Stimulated activated CD8-positive, alpha-beta memory T cell treated with anti-CD3 and anti-CD28 coated beads, Interleukin-4, amount 100 ng/mL, for 48 hours (primary cell): Measurements from ENCODE around the gene SMIM28.
"Not testable (repeated sequence)": the region's sequence is repeated elsewhere in the genome, so short reads cannot be mapped to it uniquely, and the experiment has no call there.

Source experiments
- DNase-seq: peaks from one replicate; pipeline ENCODE4 v3.0.0-alpha.2; 2020

SMIM28 gene

GRCh38 chr6:138377844-138378243, at the start of gene SMIM28:
Gene SMIM28, plus strand, starts transcription at chr6:138377905. Its CDS starts 168 bp downstream, at chr6:138378073.
- DNase-seq, result no peak

GRCh38 chr6:138328210-138328609, 49.5 kb upstream of the SMIM28 start:
- no peak for DNase-seq

- DNase-seq, result no peak
These were observed 46.9 kb upstream of the SMIM28 start for GRCh38 chr6:138330763-138331162.

GRCh38 chr6:138331444-138331843, 46.3 kb upstream of the SMIM28 start:
- DNase-seq, result no peak

- DNase-seq, result no peak
These were observed 45.7 kb upstream of the SMIM28 start for GRCh38 chr6:138331984-138332383.

DNA sequence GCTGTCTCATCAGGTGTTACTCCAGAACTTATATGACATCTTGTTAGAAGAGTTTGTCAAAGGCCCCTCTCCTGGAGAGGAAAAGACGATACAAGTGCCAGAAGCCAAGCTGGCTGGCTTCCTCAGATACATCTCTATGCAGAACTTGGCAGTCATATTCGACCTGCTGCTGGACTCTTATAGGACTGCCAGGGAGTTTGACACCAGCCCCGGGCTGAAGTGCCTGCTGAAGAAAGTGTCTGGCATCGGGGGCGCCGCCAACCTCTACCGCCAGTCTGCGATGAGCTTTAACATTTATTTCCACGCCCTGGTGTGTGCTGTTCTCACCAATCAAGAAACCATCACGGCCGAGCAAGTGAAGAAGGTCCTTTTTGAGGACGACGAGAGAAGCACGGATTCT, 43.7 kb upstream of the SMIM28 start:
- DNase-seq, result no peak

DNA sequence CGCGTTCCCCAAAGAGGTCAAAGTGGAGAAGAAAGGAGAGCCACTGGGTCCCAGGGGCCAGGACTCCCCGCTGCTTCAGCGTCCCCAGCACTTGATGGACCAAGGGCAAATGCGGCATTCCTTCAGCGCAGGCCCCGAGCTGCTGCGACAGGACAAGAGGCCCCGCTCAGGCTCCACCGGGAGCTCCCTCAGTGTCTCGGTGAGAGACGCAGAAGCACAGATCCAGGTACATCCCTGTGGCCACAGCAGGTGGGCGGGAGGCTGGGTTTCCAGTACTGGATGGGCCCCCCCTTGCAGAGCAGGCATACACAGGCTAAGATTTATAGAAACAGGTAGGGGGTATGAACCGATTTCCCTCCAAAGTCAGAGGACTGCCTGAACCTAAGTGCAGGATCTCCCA, 42.7 kb upstream of the SMIM28 start:
- no peak for DNase-seq

DNA sequence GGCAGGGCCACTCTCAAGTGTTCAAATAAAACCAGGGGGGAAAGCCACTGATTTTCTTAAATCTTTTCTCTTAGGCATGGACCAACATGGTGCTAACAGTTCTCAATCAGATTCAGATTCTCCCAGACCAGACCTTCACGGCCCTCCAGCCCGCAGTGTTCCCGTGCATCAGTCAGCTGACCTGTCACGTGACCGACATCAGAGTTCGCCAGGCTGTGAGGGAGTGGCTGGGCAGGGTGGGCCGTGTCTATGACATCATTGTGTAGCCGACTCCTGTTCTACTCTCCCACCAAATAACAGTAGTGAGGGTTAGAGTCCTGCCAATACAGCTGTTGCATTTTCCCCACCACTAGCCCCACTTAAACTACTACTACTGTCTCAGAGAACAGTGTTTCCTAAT, 41.5 kb upstream of the SMIM28 start:
- no peak for DNase-seq

GRCh38 chr6:138337076-138337475, 40.6 kb upstream of the SMIM28 start:
- no peak for DNase-seq

DNA sequence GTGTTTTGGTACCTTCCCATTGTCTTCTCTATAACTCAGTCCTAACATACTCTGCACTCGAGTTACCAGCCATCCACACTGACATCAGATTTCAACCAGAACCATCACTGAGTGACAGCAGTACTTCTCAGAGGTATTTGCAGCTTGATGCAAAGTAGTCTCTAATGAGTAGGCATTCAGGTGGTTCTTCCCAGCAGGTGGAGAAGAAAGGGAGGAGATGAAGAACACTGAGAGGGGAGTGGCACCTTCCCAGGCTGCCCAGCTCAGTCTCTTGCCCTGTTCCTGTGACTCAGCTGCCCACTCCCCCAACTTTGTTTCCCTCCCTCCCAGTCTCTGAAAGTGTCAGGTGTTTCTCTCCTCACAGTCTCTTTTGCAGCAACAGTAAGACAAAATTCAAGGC, 38.7 kb upstream of the SMIM28 start:
- no peak for DNase-seq

GRCh38 chr6:138341176-138341575, 36.5 kb upstream of the SMIM28 start:
- no peak for DNase-seq

DNA sequence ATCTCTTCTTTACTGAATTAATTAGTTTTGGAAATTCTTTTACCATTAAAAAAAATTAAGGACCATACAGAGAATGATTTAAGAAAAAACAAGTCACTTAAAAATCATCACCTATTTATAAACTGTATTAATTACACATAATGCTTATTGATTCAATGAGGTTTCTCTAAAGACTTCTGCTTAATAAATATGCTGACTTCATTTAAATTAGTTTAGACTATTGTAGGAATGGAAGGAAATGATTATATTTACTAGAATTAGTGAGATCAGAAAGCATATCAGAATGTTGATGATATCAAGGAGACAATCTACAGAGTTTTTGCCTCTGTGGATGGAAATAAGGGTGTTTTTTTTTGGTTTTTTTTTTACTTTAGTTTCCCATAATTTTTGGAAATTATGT, 34.6 kb upstream of the SMIM28 start:
- no peak for DNase-seq

- no peak for DNase-seq
These were observed 32.0 kb upstream of the SMIM28 start for GRCh38 chr6:138345565-138346285.

- no peak for DNase-seq
These were observed 31.2 kb upstream of the SMIM28 start for GRCh38 chr6:138346302-138347195.

- no peak for DNase-seq
These were observed 29.8 kb upstream of the SMIM28 start for GRCh38 chr6:138347864-138348263.

GRCh38 chr6:138349891-138350290, 27.8 kb upstream of the SMIM28 start:
- no peak for DNase-seq

GRCh38 chr6:138357928-138358327, 19.8 kb upstream of the SMIM28 start:
- DNase-seq, result no peak

DNA sequence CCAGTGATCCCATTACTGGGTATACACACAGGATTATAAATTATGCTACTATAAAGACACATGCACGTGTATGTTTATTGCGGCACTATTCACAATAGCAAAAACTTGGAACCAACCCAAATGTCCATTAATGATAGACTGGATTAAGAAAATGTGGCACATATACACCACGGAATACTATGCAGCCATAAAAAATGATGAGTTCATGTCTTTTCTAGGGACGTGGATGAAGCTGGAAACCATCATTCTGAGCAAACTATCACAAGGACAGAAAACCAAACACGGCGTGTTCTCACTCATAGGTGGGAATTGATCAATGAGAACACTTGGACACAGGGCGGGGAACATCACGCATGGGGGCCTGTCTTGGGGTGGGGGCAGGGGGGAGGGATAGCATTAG, 9.0 kb upstream of the SMIM28 start:
- DNase-seq, result not testable (repeated sequence)

- DNase-seq, result no peak
These were observed 6.9 kb upstream of the SMIM28 start for GRCh38 chr6:138370631-138371451.

DNA sequence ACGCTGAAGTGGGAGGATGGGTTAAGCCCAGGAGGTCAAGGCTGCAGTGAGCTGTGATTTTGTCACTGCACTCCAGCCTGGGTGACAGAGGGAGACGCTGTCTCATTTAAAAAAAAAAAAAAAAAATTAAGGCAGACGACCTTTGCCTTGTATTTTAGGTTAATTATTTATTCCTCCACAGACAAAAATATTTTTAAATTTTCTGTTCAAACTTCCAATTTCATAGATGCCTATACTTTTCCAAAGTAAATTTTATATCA, 6.3 kb upstream of the SMIM28 start:
- no peak for DNase-seq

- no peak for DNase-seq
These were observed 6.0 kb upstream of the SMIM28 start for GRCh38 chr6:138371720-138372119.

- DNase-seq, result no peak
These were observed 4.8 kb upstream of the SMIM28 start for GRCh38 chr6:138372711-138373463.

DNA sequence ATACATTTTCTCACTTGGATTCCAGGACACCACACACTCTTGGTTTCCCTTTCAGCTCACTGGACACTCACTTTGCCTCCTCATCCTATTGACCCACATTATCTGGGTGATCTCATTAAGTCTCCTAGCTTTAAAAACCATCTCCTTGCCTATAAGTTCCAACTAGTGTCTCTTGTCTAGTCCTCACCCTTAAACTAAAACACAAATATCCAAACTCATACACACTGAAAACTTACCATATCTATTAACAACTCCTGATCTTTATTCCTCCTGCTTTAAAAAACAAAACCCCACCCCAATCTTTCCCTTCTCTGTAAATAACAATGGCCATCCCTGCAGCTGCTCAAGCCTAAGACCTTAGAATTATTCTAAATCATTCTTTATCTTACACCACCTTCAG, 3.5 kb upstream of the SMIM28 start:
- no peak for DNase-seq
